HepG2 (cell line): ENCODE results near the gene LYSMD1. TPM values are rescaled to one million over a fixed set of nuclear protein-coding genes. Genes with fewer than 3 reads are reported as not detected.

Experiments used
- CAMTA2 ChIP-seq: sonication (generic); formaldehyde crosslinking; IDR thresholded peaks from 2 replicates; pipeline ENCODE4 v1.4.0; 2020; ENCODE audit warnings: mild to moderate bottlenecking, missing genetic modification reagents, borderline replicate concordance
- CENPT ChIP-seq: sonication (generic); formaldehyde crosslinking; IDR thresholded peaks from 2 replicates; pipeline ENCODE4 v1.8.0; 2022; ENCODE audit warnings: low read depth, mild to moderate bottlenecking, moderate library complexity, missing genetic modification reagents
- FIP1L1 ChIP-seq: fragments of 200-400 bp; formaldehyde crosslinking; IDR thresholded peaks from 2 replicates; pipeline ENCODE4 v1.6.1; 2018; ENCODE audit warnings: low read depth, mild to moderate bottlenecking, low read length, moderate library complexity, borderline replicate concordance; ENCODE audit not compliant: insufficient read depth
- GTF3A ChIP-seq: sonication (generic); formaldehyde crosslinking; conservative IDR thresholded peaks from 2 replicates; pipeline ENCODE4 v1.4.0; 2020; ENCODE audit warnings: mild to moderate bottlenecking, missing genetic modification reagents
- HNF1A ChIP-seq, 2 experiments: sonication (generic) in 1 of 2; formaldehyde crosslinking in 1 of 2; IDR thresholded peaks; 2 replicates each; pipeline versions ENCODE4 v1.4.0 to v1.6.1; 2016 to 2020; ENCODE audit warnings: borderline replicate concordance in 1 of 2, low read depth in 1 of 2, mild to moderate bottlenecking in 1 of 2, missing genetic modification reagents in 1 of 2
- NKX3-1 ChIP-seq: sonication (generic); formaldehyde crosslinking; IDR thresholded peaks from 2 replicates; pipeline ENCODE4 v1.5.0; 2020; ENCODE audit warnings: missing genetic modification reagents
- NPAS2 ChIP-seq: sonication (generic); formaldehyde crosslinking; IDR thresholded peaks from 2 replicates; pipeline ENCODE4 v1.8.0; 2022; ENCODE audit warnings: mild to moderate bottlenecking, missing genetic modification reagents, borderline replicate concordance
- PAF1 ChIP-seq: IDR thresholded peaks from 2 replicates; pipeline ENCODE4 v1.6.1; 2016; ENCODE audit warnings: missing genetic modification reagents, missing compliant biosample characterization
- RXRA ChIP-seq: sonication (generic); formaldehyde crosslinking; IDR thresholded peaks from 2 replicates; pipeline ENCODE4 v1.5.1; 2020; ENCODE audit warnings: missing genetic modification reagents
- SIN3A ChIP-seq: IDR thresholded peaks from 2 replicates; pipeline ENCODE4 v1.6.1; 2011; ENCODE audit warnings: low read depth, mild to moderate bottlenecking, control low read depth, low read length, borderline replicate concordance
- SMYD3 ChIP-seq: sonication (generic); formaldehyde crosslinking; IDR thresholded peaks from 2 replicates; pipeline ENCODE4 v1.8.1; 2023; ENCODE audit warnings: mild to moderate bottlenecking, missing genetic modification reagents
- TEAD3 ChIP-seq: optimal IDR thresholded peaks from 2 replicates; pipeline ENCODE3; 2016; ENCODE audit warnings: borderline replicate concordance
- TSC22D2 ChIP-seq: sonication (generic); formaldehyde crosslinking; IDR thresholded peaks from 2 replicates; pipeline ENCODE4 v1.5.1; 2020; ENCODE audit warnings: missing genetic modification reagents, mild to moderate bottlenecking, borderline replicate concordance
- UBTF ChIP-seq: sonication (generic); formaldehyde crosslinking; IDR thresholded peaks from 2 replicates; pipeline ENCODE4 v1.4.0; 2020; ENCODE audit warnings: mild to moderate bottlenecking, missing genetic modification reagents
- ZNF224 ChIP-seq: sonication (generic); formaldehyde crosslinking; IDR thresholded peaks from 2 replicates; pipeline ENCODE4 v1.5.0; 2020; ENCODE audit warnings: mild to moderate bottlenecking, missing genetic modification reagents
- ZNF563 ChIP-seq: sonication (generic); formaldehyde crosslinking; IDR thresholded peaks from 2 replicates; pipeline ENCODE4 v1.8.0; 2022; ENCODE audit warnings: mild to moderate bottlenecking, moderate library complexity, missing genetic modification reagents
- ZNF724P ChIP-seq: sonication (generic); formaldehyde crosslinking; IDR thresholded peaks from 2 replicates; pipeline ENCODE4 v1.8.0; 2022; ENCODE audit warnings: missing genetic modification reagents, borderline replicate concordance
- ZNF747 ChIP-seq: sonication (generic); formaldehyde crosslinking; IDR thresholded peaks from 2 replicates; pipeline ENCODE4 v1.8.1; 2023; ENCODE audit warnings: missing genetic modification reagents, mild to moderate bottlenecking, borderline replicate concordance
- ZNF772 ChIP-seq: sonication (generic); formaldehyde crosslinking; IDR thresholded peaks from 2 replicates; pipeline ENCODE4 v1.5.0; 2020; ENCODE audit warnings: mild to moderate bottlenecking, missing genetic modification reagents
- polyA plus RNA-seq, 8 experiments: library from polyadenylated mRNA; depleted of rRNA in 3 of 8; stranded (reverse) in 7 of 8; unstranded in 1 of 8; fragments of >200 nt; fragmentation: Illumina TruSeq in 4 of 8; extraction: Trizol in 4 of 8; gene quantifications; 2 replicates each; pipeline versions ENCODE4 v1.2.1 to v1.2.3, GENCODE V29; 2011 to 2016; ENCODE audit warnings: low read depth in 4 of 8, missing spikeins in 1 of 8, mixed read lengths in 1 of 8; ENCODE audit not compliant: insufficient read depth in 1 of 8
- total RNA-seq, 5 experiments: library from RNA; depleted of rRNA; stranded (reverse); fragments of >200 nt; fragmentation: Illumina TruSeq; extraction: Trizol; gene quantifications; 2 replicates each; pipeline ENCODE4 v1.2.3, GENCODE V29; 2016; ENCODE audit warnings: low read depth in 1 of 5
- TF ChIP-seq, protein P1 (sequence below): sonication (generic); formaldehyde crosslinking; IDR thresholded peaks from 2 replicates; pipeline ENCODE4 v1.8.0; 2022; ENCODE audit warnings: missing genetic modification reagents, mild to moderate bottlenecking, borderline replicate concordance

The LYSMD1 gene
- total and polyA plus RNA-seq, 2 of the 13 experiments (the other 11 are each of a cell fraction or from before 2014, with no cell fraction given), result 3.8 to 4.8 TPM

GRCh38 chr1:151189637-151190445 is 24.1 kb upstream of the LYSMD1 start, which contains the start of gene VPS72 (continued):
- TF ChIP-seq HNF1A (IDR thresholded peaks at IDR 0.05; ENCODE audit: low read depth) (peak; percentile 55), HNF1A (CRISPR knock-in tag; IDR thresholded peaks at IDR 0.05; ENCODE audit: borderline replicate concordance) (no peak), ZNF224 (CRISPR knock-in tag) (peak; percentile 55; the same call in 1 of the 2 replicates), ZNF772 (CRISPR knock-in tag) (no peak), ZNF563 (CRISPR knock-in tag) (no peak), CENPT (CRISPR knock-in tag) (no peak), NPAS2 (CRISPR knock-in tag) (no peak), FIP1L1 (no peak), RXRA (CRISPR knock-in tag) (0 out of 2 replicates have a peak, but pooled peaks have one; percentile 34), GTF3A (CRISPR knock-in tag) (no peak), SMYD3 (CRISPR knock-in tag) (no peak), PAF1 (no peak), UBTF (CRISPR knock-in tag) (peak; percentile 71), SIN3A (peak; percentile 84; the same call in 1 of the 2 replicates), ZNF747 (CRISPR knock-in tag) (no peak), NKX3-1 (CRISPR knock-in tag) (0 out of 2 replicates have a peak, but pooled peaks have one; percentile 64), TSC22D2 (CRISPR knock-in tag) (peak; percentile 30; the same call in 1 of the 2 replicates), CAMTA2 (CRISPR knock-in tag) (no peak), ZNF724P (CRISPR knock-in tag) (no peak), TEAD3 (CRISPR knock-in tag) (peak; percentile 72)
- TF ChIP-seq, protein P1, sequence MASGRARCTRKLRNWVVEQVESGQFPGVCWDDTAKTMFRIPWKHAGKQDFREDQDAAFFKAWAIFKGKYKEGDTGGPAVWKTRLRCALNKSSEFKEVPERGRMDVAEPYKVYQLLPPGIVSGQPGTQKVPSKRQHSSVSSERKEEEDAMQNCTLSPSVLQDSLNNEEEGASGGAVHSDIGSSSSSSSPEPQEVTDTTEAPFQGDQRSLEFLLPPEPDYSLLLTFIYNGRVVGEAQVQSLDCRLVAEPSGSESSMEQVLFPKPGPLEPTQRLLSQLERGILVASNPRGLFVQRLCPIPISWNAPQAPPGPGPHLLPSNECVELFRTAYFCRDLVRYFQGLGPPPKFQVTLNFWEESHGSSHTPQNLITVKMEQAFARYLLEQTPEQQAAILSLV, result peak; percentile 87; the same call in 1 of the 2 replicates
